GM19193 (cell line): ENCODE results near the gene ZNF597.
A peak's percentile ranks its signal among the peaks of the same experiment; 100 is the strongest.

ENCODE experiments used
- POLR2A ChIP-seq: IDR thresholded peaks from 4 replicates; pipeline ENCODE4 v1.6.1; 2011; ENCODE audit not compliant: insufficient read depth, insufficient read length; ENCODE audit errors: extremely low read depth

ZNF597 gene

GRCh38 chr16:3465911-3466584, 22.7 kb upstream of the ZNF597 start:
- no peak for TF ChIP-seq POLR2A

- TF ChIP-seq POLR2A, result no peak
These were observed 22.0 kb upstream of the ZNF597 start for GRCh38 chr16:3465301-3465700.

- no peak for TF ChIP-seq POLR2A
These were observed 17.8 kb upstream of the ZNF597 start for GRCh38 chr16:3461151-3461550.

- no peak for TF ChIP-seq POLR2A
These were observed 17.3 kb upstream of the ZNF597 start for GRCh38 chr16:3460585-3460984.

GRCh38 chr16:3460121-3460520, 16.8 kb upstream of the ZNF597 start:
- TF ChIP-seq POLR2A, result no peak

GRCh38 chr16:3459401-3460090, 16.2 kb upstream of the ZNF597 start:
- no peak for TF ChIP-seq POLR2A

- no peak for TF ChIP-seq POLR2A
These were observed 15.6 kb upstream of the ZNF597 start for GRCh38 chr16:3458852-3459361.

- no peak for TF ChIP-seq POLR2A
These were observed 15.1 kb upstream of the ZNF597 start for GRCh38 chr16:3458278-3458851.

- peak; percentile 93 for TF ChIP-seq POLR2A
These were observed 14.3 kb upstream of the ZNF597 start for GRCh38 chr16:3457434-3458252.

GRCh38 chr16:3454631-3455147, 11.4 kb upstream of the ZNF597 start:
- no peak for TF ChIP-seq POLR2A

- TF ChIP-seq POLR2A, result no peak
These were observed 10.8 kb upstream of the ZNF597 start for GRCh38 chr16:3454093-3454492.

GRCh38 chr16:3444032-3444388, 706 bp upstream of the ZNF597 start:
- no peak for TF ChIP-seq POLR2A

GRCh38 chr16:3439637-3440036, 3.7 kb downstream of the ZNF597 start:
- TF ChIP-seq POLR2A, result no peak

- no peak for TF ChIP-seq POLR2A
These were observed 8.9 kb downstream of the ZNF597 start for GRCh38 chr16:3434373-3434772.

GRCh38 chr16:3431779-3432219, 11.5 kb downstream of the ZNF597 start:
- TF ChIP-seq POLR2A, result no peak

- no peak for TF ChIP-seq POLR2A
These were observed 29.4 kb downstream of the ZNF597 start for GRCh38 chr16:3413730-3414379.
